ENCODE measurements around the gene RELB. TPM values are rescaled to one million over a fixed set of nuclear protein-coding genes. Genes with fewer than 3 reads are reported as not detected.
"Not testable (repeated sequence)": the region's sequence is repeated elsewhere in the genome, so short reads cannot be mapped to it uniquely, and the experiment has no call there.

RELB gene
- total RNA-seq, 1 donor from 2014 or later: 18.7 TPM

GRCh38 chr19:44993926-44994537 lies 7.2 kb upstream of the RELB start:
- DNase-seq (ENCODE audit: low spot score in 2 of 2, unreplicated experiment in 2 of 2): no peak
- H3K27me3 Mint-ChIP-seq (ENCODE audit: low read depth): no peaks in the 10 kb centered on the region
- peaks cover 6% of the 10 kb centered on the region for H3K36me3 Mint-ChIP-seq
- no peak overlapping the region for H3K4me3 Mint-ChIP-seq
- peaks cover 4% of the 10 kb centered on the region for H3K9me3 Mint-ChIP-seq
- H3K27ac Mint-ChIP-seq: no peak overlapping the region
- H3K4me1 Mint-ChIP-seq: no peaks in the 10 kb centered on the region
- TF ChIP-seq, protein P1, sequence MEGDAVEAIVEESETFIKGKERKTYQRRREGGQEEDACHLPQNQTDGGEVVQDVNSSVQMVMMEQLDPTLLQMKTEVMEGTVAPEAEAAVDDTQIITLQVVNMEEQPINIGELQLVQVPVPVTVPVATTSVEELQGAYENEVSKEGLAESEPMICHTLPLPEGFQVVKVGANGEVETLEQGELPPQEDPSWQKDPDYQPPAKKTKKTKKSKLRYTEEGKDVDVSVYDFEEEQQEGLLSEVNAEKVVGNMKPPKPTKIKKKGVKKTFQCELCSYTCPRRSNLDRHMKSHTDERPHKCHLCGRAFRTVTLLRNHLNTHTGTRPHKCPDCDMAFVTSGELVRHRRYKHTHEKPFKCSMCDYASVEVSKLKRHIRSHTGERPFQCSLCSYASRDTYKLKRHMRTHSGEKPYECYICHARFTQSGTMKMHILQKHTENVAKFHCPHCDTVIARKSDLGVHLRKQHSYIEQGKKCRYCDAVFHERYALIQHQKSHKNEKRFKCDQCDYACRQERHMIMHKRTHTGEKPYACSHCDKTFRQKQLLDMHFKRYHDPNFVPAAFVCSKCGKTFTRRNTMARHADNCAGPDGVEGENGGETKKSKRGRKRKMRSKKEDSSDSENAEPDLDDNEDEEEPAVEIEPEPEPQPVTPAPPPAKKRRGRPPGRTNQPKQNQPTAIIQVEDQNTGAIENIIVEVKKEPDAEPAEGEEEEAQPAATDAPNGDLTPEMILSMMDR (IDR thresholded peaks at IDR 0.05; ENCODE audit: unreplicated experiment): no peak

GRCh38 chr19:44998025-44998424 lies 3.2 kb upstream of the RELB start:
- Mint-ChIP-seq H3K27ac (no peak overlapping the region), H3K9me3 (peaks cover 4% of the 10 kb centered on the region), H3K27me3 (ENCODE audit: low read depth) (no peaks in the 10 kb centered on the region), H3K4me3 (no peak overlapping the region), H3K4me1 (peaks cover 2% of the 10 kb centered on the region), H3K36me3 (peaks cover 1% of the 10 kb centered on the region)
- DNase-seq (ENCODE audit: low spot score in 2 of 2, unreplicated experiment in 2 of 2): no peak
- TF ChIP-seq, protein P1 (IDR thresholded peaks at IDR 0.05; ENCODE audit: unreplicated experiment): no peak

GRCh38 chr19:44999131-44999925 lies 1.9 kb upstream of the RELB start:
- not testable (repeated sequence) for H3K27me3 Mint-ChIP-seq (ENCODE audit: low read depth); H3K4me3 Mint-ChIP-seq; H3K4me1 Mint-ChIP-seq; H3K9me3 Mint-ChIP-seq; H3K27ac Mint-ChIP-seq; DNase-seq (ENCODE audit: low spot score in 2 of 2, unreplicated experiment in 2 of 2); H3K36me3 Mint-ChIP-seq

DNA sequence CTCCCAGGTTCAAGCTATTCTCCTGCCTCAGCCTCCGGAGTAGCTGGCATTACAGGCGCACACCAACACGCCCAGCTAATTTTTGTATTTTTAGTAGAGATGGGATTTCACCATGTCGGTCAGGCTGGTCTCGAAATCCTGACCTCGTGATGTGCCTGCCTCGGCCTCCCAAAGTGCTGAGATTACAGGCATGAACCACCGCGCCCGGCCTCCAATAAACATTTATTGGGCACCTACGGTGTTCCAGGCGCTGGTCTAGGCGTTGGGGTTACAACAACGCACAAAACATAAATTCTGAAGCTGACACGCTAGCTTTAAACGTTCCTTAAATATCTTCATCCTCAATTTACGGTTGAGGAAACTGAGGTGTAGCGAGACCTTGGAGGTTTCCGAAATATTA lies 599 bp upstream of the RELB start:
- H3K9me3 Mint-ChIP-seq; H3K4me1 Mint-ChIP-seq; DNase-seq (ENCODE audit: low spot score in 2 of 2, unreplicated experiment in 2 of 2); H3K36me3 Mint-ChIP-seq; H3K27me3 Mint-ChIP-seq (ENCODE audit: low read depth): not testable (repeated sequence)
- Mint-ChIP-seq H3K4me3 (peak overlapping the region; percentile 55), H3K27ac (peak overlapping the region; percentile 86)

- Mint-ChIP-seq H3K36me3 (peaks cover 1% of the 10 kb centered on the region), H3K9me3 (no peaks in the 10 kb centered on the region), H3K27ac (no peak overlapping the region), H3K27me3 (ENCODE audit: low read depth) (no peaks in the 10 kb centered on the region), H3K4me3 (no peak overlapping the region), H3K4me1 (peaks cover 2% of the 10 kb centered on the region)
- no peak for DNase-seq (ENCODE audit: low spot score in 2 of 2, unreplicated experiment in 2 of 2)
- TF ChIP-seq, protein P1 (IDR thresholded peaks at IDR 0.05; ENCODE audit: unreplicated experiment): no peak
Measured at GRCh38 chr19:45003485-45003884, 2.2 kb downstream of the RELB start.

DNA sequence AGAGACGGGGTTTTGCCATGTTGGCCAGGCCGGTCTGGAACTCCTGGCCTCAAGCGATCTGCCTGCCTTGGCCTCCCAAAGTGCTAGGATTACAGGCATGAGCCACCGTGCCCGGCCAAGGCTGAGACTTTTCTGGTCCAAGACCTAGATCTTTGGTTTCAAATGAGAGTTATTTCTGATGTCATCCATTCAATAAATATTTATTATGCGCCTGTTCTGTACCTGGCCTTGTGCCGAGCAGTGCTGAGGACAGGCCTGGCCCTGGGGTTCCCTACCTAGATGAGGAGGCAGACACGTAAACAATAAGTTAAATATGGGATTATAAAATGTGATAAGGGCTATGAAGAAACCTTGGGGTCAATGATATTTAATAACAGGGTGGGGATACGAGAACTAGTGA lies 4.5 kb downstream of the RELB start:
- no peak for DNase-seq (ENCODE audit: low spot score in 2 of 2, unreplicated experiment in 2 of 2)
- no peaks in the 10 kb centered on the region for H3K27me3 Mint-ChIP-seq (ENCODE audit: low read depth)
- no peak overlapping the region for H3K27ac Mint-ChIP-seq
- peaks cover 1% of the 10 kb centered on the region for H3K36me3 Mint-ChIP-seq
- no peak overlapping the region for H3K4me3 Mint-ChIP-seq
- TF ChIP-seq, protein P1 (IDR thresholded peaks at IDR 0.05; ENCODE audit: unreplicated experiment): no peak
- peaks cover 2% of the 10 kb centered on the region for H3K4me1 Mint-ChIP-seq
- no peaks in the 10 kb centered on the region for H3K9me3 Mint-ChIP-seq

Measured in mesothelial cell of epicardium (in vitro differentiated cells).